ENCODE data around the gene RFX7.
"Not testable (repeated sequence)": the region's sequence is repeated elsewhere in the genome, so short reads cannot be mapped to it uniquely, and the experiment has no call there.

Gene RFX7

DNA sequence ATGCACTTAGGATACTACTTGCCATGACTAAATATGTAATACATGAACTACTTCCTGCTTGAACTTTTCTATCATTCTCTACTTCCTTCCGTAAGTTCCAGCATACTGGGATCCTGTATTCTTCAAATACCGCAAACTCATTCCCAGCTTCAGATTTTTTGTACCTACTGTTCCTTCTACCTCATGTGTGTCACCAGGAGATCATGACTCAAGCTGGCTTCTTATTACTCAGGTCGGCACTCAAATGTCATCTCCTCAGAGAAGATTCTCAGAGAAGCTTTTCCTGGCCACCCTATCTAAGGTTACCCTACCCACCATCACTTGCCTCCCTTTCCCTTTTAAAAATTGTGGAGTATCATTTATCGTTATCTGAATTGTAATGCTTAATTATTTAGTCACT is 66.7 kb downstream of the RFX7 start:
- WGBS, 2 experiments (ENCODE audit: insufficient coverage in 2 of 2), result 86 to 98% methylated on average over 3 of the region's 4 CpGs
- Histone ChIP-seq H3K4me3 (ENCODE audit: extremely low read depth, insufficient read depth, low read length, poor library complexity, severe bottlenecking) (no peak overlapping the region), H3K27ac (ENCODE audit: low read depth, low read length, severe bottlenecking) (no peak overlapping the region), H3K9me3 (ENCODE audit: control insufficient read depth, low read length) (no peaks in the 10 kb centered on the region), H3K4me1 (ENCODE audit: control insufficient read depth, insufficient read depth, low read length, poor library complexity, severe bottlenecking) (no peaks in the 10 kb centered on the region), H3K36me3 (ENCODE audit: control insufficient read depth, insufficient read depth, low read length) (peaks cover 26% of the 10 kb centered on the region)

DNA sequence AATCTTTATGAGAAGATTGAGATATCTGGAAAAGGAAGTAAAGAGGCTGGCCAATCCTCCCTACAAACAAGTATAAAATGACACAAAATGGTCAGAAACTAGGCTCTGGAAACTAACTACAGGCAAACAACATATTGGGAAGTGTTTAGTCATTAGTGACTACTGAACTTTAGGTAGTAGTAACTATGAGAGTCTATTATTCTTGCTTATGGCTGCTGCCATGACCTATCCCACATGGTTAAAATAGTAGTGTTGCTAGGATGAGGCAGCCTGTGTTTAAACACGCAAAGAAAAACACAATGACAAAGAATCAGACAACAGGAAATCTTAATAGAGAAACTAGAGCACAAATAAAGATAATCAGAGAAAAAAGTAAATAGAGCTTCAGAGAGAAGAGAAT is 67.9 kb downstream of the RFX7 start:
- WGBS, 2 experiments (ENCODE audit: insufficient coverage in 2 of 2), result no CpG with 5 or more reads among the region's 1 CpG
- H3K4me1 ChIP-seq (ENCODE audit: control insufficient read depth, insufficient read depth, low read length, poor library complexity, severe bottlenecking), result no peaks in the 10 kb centered on the region
- no peak overlapping the region for H3K27ac ChIP-seq (ENCODE audit: low read depth, low read length, severe bottlenecking)
- no peak overlapping the region for H3K4me3 ChIP-seq (ENCODE audit: extremely low read depth, insufficient read depth, low read length, poor library complexity, severe bottlenecking)
- peaks cover 38% of the 10 kb centered on the region for H3K36me3 ChIP-seq (ENCODE audit: control insufficient read depth, insufficient read depth, low read length)
- no peaks in the 10 kb centered on the region for H3K9me3 ChIP-seq (ENCODE audit: control insufficient read depth, low read length)

DNA sequence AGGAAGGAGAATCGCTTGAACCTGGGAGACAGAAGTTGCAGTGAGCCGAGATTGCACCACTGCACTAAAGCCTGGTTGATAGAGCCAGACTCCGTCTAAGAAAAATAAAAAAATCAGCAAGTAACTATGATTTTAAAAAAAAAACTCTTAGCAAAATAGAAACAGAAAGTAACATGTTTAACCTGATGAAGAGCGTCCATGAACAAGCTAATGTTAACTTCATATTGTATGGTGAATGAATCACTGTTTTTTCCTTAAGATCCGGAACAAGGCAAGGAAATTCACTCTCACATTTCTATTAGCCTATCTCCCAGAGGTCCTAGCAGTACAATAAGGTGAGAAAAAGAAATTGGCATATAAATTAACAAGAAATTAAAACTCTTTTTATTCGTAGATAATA is 69.0 kb downstream of the RFX7 start:
- H3K9me3 ChIP-seq (ENCODE audit: control insufficient read depth, low read length), result no peaks in the 10 kb centered on the region
- no peak overlapping the region for H3K27ac ChIP-seq (ENCODE audit: low read depth, low read length, severe bottlenecking)
- H3K36me3 ChIP-seq (ENCODE audit: control insufficient read depth, insufficient read depth, low read length), result peaks cover 47% of the 10 kb centered on the region
- H3K4me3 ChIP-seq (ENCODE audit: extremely low read depth, insufficient read depth, low read length, poor library complexity, severe bottlenecking), result no peak overlapping the region
- no peaks in the 10 kb centered on the region for H3K4me1 ChIP-seq (ENCODE audit: control insufficient read depth, insufficient read depth, low read length, poor library complexity, severe bottlenecking)
- 60 to 100% methylated on average over 1 to 2 of the region's 6 CpGs for WGBS, 2 experiments (ENCODE audit: insufficient coverage in 2 of 2)

DNA sequence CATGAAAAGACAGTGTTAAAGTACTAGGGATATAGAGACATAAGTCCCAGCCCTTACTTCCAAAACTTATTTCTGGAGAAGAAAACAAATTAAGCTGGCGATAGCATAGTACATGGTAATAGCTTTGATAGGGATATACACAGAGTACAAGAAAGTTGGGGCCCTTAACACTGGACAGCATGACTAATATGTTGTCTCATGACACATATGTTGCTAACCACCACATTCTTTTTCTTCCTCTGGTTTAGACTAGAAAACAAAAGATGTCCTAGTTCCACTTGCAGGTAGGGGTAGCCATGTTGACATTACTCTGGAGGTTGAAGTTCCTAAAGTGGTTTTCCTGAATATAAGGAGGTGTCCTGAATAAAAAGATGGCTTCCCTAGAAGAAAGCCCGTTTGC is 75.3 kb downstream of the RFX7 start:
- no peak overlapping the region for H3K27ac ChIP-seq (ENCODE audit: low read depth, low read length, severe bottlenecking)
- H3K9me3 ChIP-seq (ENCODE audit: control insufficient read depth, low read length), result no peaks in the 10 kb centered on the region
- no peaks in the 10 kb centered on the region for H3K4me1 ChIP-seq (ENCODE audit: control insufficient read depth, insufficient read depth, low read length, poor library complexity, severe bottlenecking)
- WGBS, 2 experiments (ENCODE audit: insufficient coverage in 2 of 2), result 83 to 100% methylated on average over 1 of the region's 2 CpGs
- H3K4me3 ChIP-seq (ENCODE audit: extremely low read depth, insufficient read depth, low read length, poor library complexity, severe bottlenecking), result no peak overlapping the region
- peaks cover 55% of the 10 kb centered on the region for H3K36me3 ChIP-seq (ENCODE audit: control insufficient read depth, insufficient read depth, low read length)

DNA sequence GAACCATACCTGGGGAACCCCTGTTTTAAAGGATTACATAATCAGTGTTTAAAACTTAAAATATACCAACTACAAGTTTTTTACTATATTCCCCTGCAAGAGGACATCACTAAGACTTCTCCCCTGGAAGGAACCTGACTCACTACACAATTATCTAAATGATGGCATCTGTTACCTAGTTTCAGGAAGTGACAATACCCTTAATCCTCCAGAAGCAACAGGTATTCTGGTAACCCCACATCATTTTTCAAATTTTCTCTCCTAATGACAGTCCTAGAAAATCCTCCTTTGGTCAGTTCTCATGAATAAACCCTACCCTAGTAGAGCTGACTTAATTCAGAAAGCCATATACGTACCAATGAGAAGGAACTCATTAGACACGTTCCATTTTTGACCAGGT is 78.4 kb downstream of the RFX7 start:
- Histone ChIP-seq H3K4me1 (ENCODE audit: control insufficient read depth, insufficient read depth, low read length, poor library complexity, severe bottlenecking) (peaks cover 3% of the 10 kb centered on the region), H3K4me3 (ENCODE audit: extremely low read depth, insufficient read depth, low read length, poor library complexity, severe bottlenecking) (no peak overlapping the region), H3K27ac (ENCODE audit: low read depth, low read length, severe bottlenecking) (no peak overlapping the region), H3K9me3 (ENCODE audit: control insufficient read depth, low read length) (no peaks in the 10 kb centered on the region), H3K36me3 (ENCODE audit: control insufficient read depth, insufficient read depth, low read length) (peaks cover 25% of the 10 kb centered on the region)
- 87 to 100% methylated on average over 2 of the region's 2 CpGs for WGBS, 2 experiments (ENCODE audit: insufficient coverage in 2 of 2)

DNA sequence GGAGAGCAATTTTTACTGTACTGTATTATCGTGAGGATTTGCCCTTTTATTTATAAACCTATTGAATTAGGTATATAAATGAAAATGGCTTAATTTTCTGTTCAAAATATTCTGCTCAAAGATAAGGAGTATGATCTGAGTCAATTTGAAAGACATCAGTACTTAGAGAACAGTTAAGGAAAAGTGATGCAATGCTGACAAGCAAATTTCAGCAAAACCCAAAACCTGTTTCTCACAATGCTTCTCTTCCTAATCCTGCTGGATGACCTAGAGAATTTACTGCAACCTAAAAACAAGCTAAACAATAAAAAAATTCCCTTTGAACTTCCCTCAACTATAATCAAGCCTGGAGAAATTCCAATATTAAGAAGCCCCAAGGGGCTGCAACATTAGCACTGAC is 82.7 kb downstream of the RFX7 start:
- peaks cover 3% of the 10 kb centered on the region for H3K4me1 ChIP-seq (ENCODE audit: control insufficient read depth, insufficient read depth, low read length, poor library complexity, severe bottlenecking)
- no peaks in the 10 kb centered on the region for H3K9me3 ChIP-seq (ENCODE audit: control insufficient read depth, low read length)
- no peak overlapping the region for H3K4me3 ChIP-seq (ENCODE audit: extremely low read depth, insufficient read depth, low read length, poor library complexity, severe bottlenecking)
- H3K36me3 ChIP-seq (ENCODE audit: control insufficient read depth, insufficient read depth, low read length), result peaks cover 2% of the 10 kb centered on the region
- H3K27ac ChIP-seq (ENCODE audit: low read depth, low read length, severe bottlenecking), result no peak overlapping the region
- no CpG with 5 or more reads among the region's 1 CpG for WGBS, 2 experiments (ENCODE audit: insufficient coverage in 2 of 2)

DNA sequence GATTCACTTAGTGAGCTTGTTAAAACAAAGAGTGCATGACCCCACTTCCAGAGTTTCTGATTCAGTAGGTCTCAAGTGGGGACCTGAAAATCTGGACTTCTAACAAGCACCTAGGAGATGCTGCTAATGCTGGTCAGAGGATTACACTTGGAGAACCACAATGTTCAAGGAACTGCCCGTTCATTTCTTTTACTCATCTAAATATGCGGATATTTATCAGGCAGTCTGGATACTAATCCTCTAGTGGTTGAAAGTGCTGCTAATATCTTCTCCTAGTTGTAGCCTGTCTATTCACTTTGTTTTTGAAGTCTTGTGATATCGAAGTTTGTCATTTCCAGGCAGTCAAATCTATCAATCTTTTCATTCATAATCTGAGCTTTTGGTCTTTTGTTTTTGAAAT is 86.8 kb downstream of the RFX7 start:
- Histone ChIP-seq H3K9me3 (ENCODE audit: control insufficient read depth, low read length) (peaks cover 6% of the 10 kb centered on the region), H3K27ac (ENCODE audit: low read depth, low read length, severe bottlenecking) (no peak overlapping the region), H3K36me3 (ENCODE audit: control insufficient read depth, insufficient read depth, low read length) (peaks cover 6% of the 10 kb centered on the region), H3K4me1 (ENCODE audit: control insufficient read depth, insufficient read depth, low read length, poor library complexity, severe bottlenecking) (peaks cover 3% of the 10 kb centered on the region), H3K4me3 (ENCODE audit: extremely low read depth, insufficient read depth, low read length, poor library complexity, severe bottlenecking) (no peak overlapping the region)
- 77 to 100% methylated on average over 2 of the region's 3 CpGs for WGBS, 2 experiments (ENCODE audit: insufficient coverage in 2 of 2)

DNA sequence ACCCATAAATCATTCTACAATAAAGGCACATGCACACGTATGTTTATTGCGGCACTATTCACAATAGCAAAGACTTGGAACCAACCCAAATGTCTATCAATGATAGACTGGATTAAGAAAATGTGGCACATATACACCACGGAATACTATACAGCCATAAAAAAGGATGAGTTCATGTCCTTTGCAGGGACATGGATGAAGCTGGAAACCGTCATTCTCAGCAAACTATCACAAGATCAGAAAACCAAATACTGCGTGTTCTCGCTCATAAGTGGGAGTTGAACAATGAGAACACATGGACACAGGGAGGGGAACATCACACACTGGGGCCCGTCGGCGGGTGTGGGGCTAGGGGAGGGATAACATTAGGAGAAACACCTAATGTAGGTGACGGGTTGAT is 88.4 kb downstream of the RFX7 start:
- not testable (repeated sequence) for H3K27ac ChIP-seq (ENCODE audit: low read depth, low read length, severe bottlenecking); H3K9me3 ChIP-seq (ENCODE audit: control insufficient read depth, low read length); H3K4me3 ChIP-seq (ENCODE audit: extremely low read depth, insufficient read depth, low read length, poor library complexity, severe bottlenecking); H3K4me1 ChIP-seq (ENCODE audit: control insufficient read depth, insufficient read depth, low read length, poor library complexity, severe bottlenecking); H3K36me3 ChIP-seq (ENCODE audit: control insufficient read depth, insufficient read depth, low read length)
- WGBS, 2 experiments (ENCODE audit: insufficient coverage in 2 of 2), result 100% methylated on average over 1 of the region's 10 CpGs; no CpG with 5 or more reads in 1 of the 2 experiments

DNA sequence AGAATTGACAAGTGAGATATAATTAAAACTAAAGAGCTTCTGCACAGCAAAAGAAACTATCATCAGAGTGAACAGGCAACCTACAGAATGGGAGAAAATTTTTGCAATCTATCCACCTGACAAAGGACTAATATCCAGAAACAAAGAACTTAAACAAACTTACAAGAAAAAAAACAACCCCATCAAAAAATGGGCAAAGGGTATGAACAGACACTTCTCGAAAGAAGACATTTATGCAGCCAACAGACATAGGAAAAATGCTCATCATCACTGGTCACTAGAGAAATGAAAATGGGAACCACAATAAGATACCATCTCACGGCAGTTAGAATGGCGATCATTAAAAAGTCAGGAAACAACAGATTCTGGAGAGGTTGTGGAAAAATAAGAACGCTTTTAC is 88.9 kb downstream of the RFX7 start:
- H3K4me3 ChIP-seq (ENCODE audit: extremely low read depth, insufficient read depth, low read length, poor library complexity, severe bottlenecking); H3K9me3 ChIP-seq (ENCODE audit: control insufficient read depth, low read length): not testable (repeated sequence)
- 90 to 98% methylated on average over 2 to 4 of the region's 4 CpGs for WGBS, 2 experiments (ENCODE audit: insufficient coverage in 2 of 2)

DNA sequence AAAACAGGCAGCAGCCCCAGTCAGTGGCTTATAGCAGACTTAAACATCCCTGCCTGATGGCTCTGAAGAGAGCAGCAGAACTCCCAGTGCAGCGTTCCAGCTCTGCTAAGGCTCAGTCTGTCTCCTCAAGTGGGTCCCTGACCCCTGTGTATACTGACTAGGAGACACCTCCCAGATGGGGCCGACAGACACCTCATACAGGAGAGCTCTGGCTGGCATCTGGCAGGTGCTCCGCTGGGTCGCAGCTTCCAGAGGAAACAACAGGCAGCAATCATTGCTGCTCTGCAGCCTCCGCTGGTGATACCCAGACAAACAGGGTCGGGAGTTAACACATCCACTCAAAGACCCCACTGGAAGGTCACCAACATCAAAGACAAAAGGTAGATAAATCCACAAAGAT is 93.5 kb downstream of the RFX7 start:
- H3K4me3 ChIP-seq (ENCODE audit: extremely low read depth, insufficient read depth, low read length, poor library complexity, severe bottlenecking), result no peak overlapping the region
- H3K27ac ChIP-seq (ENCODE audit: low read depth, low read length, severe bottlenecking), result no peak overlapping the region
- no peaks in the 10 kb centered on the region for H3K4me1 ChIP-seq (ENCODE audit: control insufficient read depth, insufficient read depth, low read length, poor library complexity, severe bottlenecking)
- H3K9me3 ChIP-seq (ENCODE audit: control insufficient read depth, low read length), result peaks cover 12% of the 10 kb centered on the region
- peaks cover 25% of the 10 kb centered on the region for H3K36me3 ChIP-seq (ENCODE audit: control insufficient read depth, insufficient read depth, low read length)
- WGBS, 2 experiments (ENCODE audit: insufficient coverage in 2 of 2), result 90 to 96% methylated on average over 2 to 5 of the region's 6 CpGs

More for the DNA sequence above, 88.9 kb downstream of the RFX7 start:
- not testable (repeated sequence) for H3K4me1 ChIP-seq (ENCODE audit: control insufficient read depth, insufficient read depth, low read length, poor library complexity, severe bottlenecking); H3K27ac ChIP-seq (ENCODE audit: low read depth, low read length, severe bottlenecking)
- peaks cover 12% of the 10 kb centered on the region for H3K36me3 ChIP-seq (ENCODE audit: control insufficient read depth, insufficient read depth, low read length)

DNA sequence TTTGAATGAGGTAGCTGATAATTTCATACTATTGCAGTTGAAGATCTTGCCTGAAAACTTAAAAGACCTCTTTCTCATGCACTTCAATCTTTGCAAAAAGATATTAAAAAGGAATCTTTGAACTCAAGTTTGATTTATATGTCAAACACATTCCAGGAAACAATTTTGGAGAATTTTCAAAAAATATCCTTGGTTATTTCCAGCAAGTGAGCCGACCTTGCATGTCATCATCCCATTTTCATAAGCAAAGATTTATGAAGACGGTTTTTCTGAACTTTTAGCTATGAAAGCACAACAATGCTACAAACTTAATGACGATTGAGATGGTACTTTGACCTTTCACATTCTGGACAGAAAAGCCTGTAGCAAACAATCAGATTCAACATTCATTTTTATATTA is 95.6 kb downstream of the RFX7 start:
- WGBS, 2 experiments (ENCODE audit: insufficient coverage in 2 of 2), result 89 to 92% methylated on average over 2 to 3 of the region's 3 CpGs
- Histone ChIP-seq H3K4me3 (ENCODE audit: extremely low read depth, insufficient read depth, low read length, poor library complexity, severe bottlenecking) (no peak overlapping the region), H3K36me3 (ENCODE audit: control insufficient read depth, insufficient read depth, low read length) (peaks cover 31% of the 10 kb centered on the region), H3K27ac (ENCODE audit: low read depth, low read length, severe bottlenecking) (no peak overlapping the region), H3K9me3 (ENCODE audit: control insufficient read depth, low read length) (peaks cover 7% of the 10 kb centered on the region), H3K4me1 (ENCODE audit: control insufficient read depth, insufficient read depth, low read length, poor library complexity, severe bottlenecking) (no peaks in the 10 kb centered on the region)

DNA sequence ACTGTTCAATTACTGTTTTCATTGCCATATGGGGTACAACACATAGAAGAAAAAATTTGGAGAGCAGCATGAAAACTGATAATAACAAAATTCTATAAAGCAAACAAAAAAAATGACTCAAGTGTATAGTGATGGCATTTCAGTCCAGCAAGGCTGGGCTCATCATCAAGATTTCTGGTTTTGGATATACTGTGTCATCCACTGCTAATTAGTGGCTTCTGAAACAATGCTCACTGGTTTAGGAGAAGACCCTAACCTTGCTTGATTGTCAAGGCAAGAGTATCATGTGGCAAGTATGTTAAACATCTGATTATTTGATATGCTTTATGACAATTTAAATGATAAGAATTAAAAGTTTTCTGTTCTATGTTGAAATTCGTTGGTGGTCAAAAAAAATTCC is 96.9 kb downstream of the RFX7 start:
- Histone ChIP-seq H3K36me3 (ENCODE audit: control insufficient read depth, insufficient read depth, low read length) (peaks cover 44% of the 10 kb centered on the region), H3K4me1 (ENCODE audit: control insufficient read depth, insufficient read depth, low read length, poor library complexity, severe bottlenecking) (no peaks in the 10 kb centered on the region), H3K9me3 (ENCODE audit: control insufficient read depth, low read length) (peaks cover 7% of the 10 kb centered on the region), H3K27ac (ENCODE audit: low read depth, low read length, severe bottlenecking) (no peak overlapping the region), H3K4me3 (ENCODE audit: extremely low read depth, insufficient read depth, low read length, poor library complexity, severe bottlenecking) (no peak overlapping the region)
- no CpG with 5 or more reads among the region's 1 CpG for WGBS, 2 experiments (ENCODE audit: insufficient coverage in 2 of 2)
